ENCODE results near the gene TMEM52. TPM values are rescaled to one million over a fixed set of nuclear protein-coding genes. Genes with fewer than 3 reads are reported as not detected.

Gene TMEM52
- total and polyA plus RNA-seq, 2 of the 13 experiments (the other 11 are each of a cell fraction or from before 2014, with no cell fraction given) = 13.2 to 18.7 TPM

DNA sequence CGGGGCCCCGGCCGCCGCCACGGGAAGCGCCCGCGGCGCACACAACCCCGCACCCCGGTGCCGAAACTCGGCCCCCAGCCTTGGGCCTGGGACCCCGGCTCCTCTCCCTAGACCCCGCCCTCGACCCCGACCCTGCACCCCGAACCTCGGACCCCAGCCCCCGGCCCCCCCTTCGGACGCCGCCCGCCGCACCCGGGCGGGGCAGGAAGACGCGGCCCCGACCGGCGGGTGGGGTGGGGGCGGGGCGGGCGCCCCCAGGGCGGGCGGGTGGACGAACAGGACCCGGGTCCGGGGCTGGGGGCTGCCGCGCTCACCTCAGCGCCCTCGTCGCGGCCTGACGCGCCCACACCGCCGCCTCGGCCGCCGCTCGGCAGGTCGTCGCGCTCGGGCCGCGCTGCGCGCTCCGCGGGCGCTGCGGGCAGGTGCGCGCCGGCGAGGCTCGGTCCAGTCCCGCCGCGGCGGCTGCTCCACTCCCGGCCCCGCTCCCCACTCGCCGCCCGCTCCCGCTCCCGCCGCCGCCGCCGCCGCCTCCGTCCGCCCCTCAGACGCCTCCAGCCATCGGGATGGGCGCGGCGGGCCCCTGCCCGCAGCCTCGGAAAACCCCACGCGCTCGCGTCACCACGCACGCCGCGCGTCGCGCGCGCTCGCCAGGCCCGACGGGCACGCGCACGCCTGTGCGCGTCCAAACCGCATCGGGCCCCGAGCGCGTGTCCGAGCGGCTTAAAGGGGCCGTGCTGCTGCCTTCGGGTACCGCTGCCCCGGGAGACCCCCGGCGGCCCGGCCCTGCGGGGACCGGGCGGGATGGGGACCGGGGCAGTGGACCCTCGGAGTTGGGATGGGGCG, 28.4 kb downstream of the TMEM52 start, which contains the start of gene GNB1 (continued):
- TF ChIP-seq, protein P1, sequence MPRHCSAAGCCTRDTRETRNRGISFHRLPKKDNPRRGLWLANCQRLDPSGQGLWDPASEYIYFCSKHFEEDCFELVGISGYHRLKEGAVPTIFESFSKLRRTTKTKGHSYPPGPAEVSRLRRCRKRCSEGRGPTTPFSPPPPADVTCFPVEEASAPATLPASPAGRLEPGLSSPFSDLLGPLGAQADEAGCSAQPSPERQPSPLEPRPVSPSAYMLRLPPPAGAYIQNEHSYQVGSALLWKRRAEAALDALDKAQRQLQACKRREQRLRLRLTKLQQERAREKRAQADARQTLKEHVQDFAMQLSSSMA (CRISPR knock-in tag; IDR thresholded peaks at IDR 0.05) = no peak
- TF ChIP-seq ZMYM4 (CRISPR knock-in tag; IDR thresholded peaks at IDR 0.05) (0 out of 2 replicates have a peak, but pooled peaks have one; percentile 24), HOXD1 (CRISPR knock-in tag; IDR thresholded peaks at IDR 0.05) (no peak), TBP (CRISPR knock-in tag; IDR thresholded peaks at IDR 0.05) (no peak), CBX2 (IDR thresholded peaks at IDR 0.05; ENCODE audit: low read depth, low read length) (no peak), CBX2 (CRISPR knock-in tag; IDR thresholded peaks at IDR 0.05; ENCODE audit: low read depth) (no peak), ZSCAN12 (CRISPR knock-in tag; IDR thresholded peaks at IDR 0.05) (0 out of 2 replicates have a peak, but pooled peaks have one; percentile 62), ZFP36L1 (CRISPR knock-in tag; IDR thresholded peaks at IDR 0.05) (no peak), SNAPC2 (CRISPR knock-in tag; IDR thresholded peaks at IDR 0.05) (peak; percentile 14; the same call in 1 of the 2 replicates), KMT2B (CRISPR knock-in tag; IDR thresholded peaks at IDR 0.05) (no peak), KLF6 (CRISPR knock-in tag; IDR thresholded peaks at IDR 0.05) (0 out of 2 replicates have a peak, but pooled peaks have one; percentile 11), ETV6 (CRISPR knock-in tag; conservative IDR thresholded peaks at IDR 0.05) (peak; percentile 60; the same call in 1 of the 2 replicates), PHF8 (CRISPR knock-in tag; IDR thresholded peaks at IDR 0.05) (peak; percentile 55; the same call in 1 of the 2 replicates), ZNF264 (CRISPR knock-in tag; IDR thresholded peaks at IDR 0.05) (no peak), ZNF564 (CRISPR knock-in tag; IDR thresholded peaks at IDR 0.05) (no peak), ZSCAN31 (CRISPR knock-in tag; IDR thresholded peaks at IDR 0.05; ENCODE audit: low read depth) (peak; percentile 44; the same call in 1 of the 2 replicates), ZNF44 (CRISPR knock-in tag; IDR thresholded peaks at IDR 0.05) (no peak), SALL1 (CRISPR knock-in tag; IDR thresholded peaks at IDR 0.05) (peak; percentile 21; the same call in 1 of the 2 replicates), ZNF773 (CRISPR knock-in tag; IDR thresholded peaks at IDR 0.05; ENCODE audit: borderline replicate concordance) (peak; percentile 62; the same call in 1 of the 2 replicates), SAP130 (CRISPR knock-in tag; IDR thresholded peaks at IDR 0.05; ENCODE audit: low read depth) (peak; percentile 63), KDM5A (IDR thresholded peaks at IDR 0.05; ENCODE audit: borderline replicate concordance, low read length) (peak; percentile 70; the same call in 1 of the 2 replicates), HDAC1 (CRISPR knock-in tag; IDR thresholded peaks at IDR 0.05) (peak; percentile 61; the same call in 1 of the 2 replicates), ZNF496 (CRISPR knock-in tag; IDR thresholded peaks at IDR 0.05; ENCODE audit: insufficient replicate concordance) (no peak), SSRP1 (CRISPR knock-in tag; IDR thresholded peaks at IDR 0.05) (no peak)
- TF ChIP-seq, protein P2, sequence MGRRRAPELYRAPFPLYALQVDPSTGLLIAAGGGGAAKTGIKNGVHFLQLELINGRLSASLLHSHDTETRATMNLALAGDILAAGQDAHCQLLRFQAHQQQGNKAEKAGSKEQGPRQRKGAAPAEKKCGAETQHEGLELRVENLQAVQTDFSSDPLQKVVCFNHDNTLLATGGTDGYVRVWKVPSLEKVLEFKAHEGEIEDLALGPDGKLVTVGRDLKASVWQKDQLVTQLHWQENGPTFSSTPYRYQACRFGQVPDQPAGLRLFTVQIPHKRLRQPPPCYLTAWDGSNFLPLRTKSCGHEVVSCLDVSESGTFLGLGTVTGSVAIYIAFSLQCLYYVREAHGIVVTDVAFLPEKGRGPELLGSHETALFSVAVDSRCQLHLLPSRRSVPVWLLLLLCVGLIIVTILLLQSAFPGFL (CRISPR knock-in tag; IDR thresholded peaks at IDR 0.05) = no peak
- TF ChIP-seq, protein P3, sequence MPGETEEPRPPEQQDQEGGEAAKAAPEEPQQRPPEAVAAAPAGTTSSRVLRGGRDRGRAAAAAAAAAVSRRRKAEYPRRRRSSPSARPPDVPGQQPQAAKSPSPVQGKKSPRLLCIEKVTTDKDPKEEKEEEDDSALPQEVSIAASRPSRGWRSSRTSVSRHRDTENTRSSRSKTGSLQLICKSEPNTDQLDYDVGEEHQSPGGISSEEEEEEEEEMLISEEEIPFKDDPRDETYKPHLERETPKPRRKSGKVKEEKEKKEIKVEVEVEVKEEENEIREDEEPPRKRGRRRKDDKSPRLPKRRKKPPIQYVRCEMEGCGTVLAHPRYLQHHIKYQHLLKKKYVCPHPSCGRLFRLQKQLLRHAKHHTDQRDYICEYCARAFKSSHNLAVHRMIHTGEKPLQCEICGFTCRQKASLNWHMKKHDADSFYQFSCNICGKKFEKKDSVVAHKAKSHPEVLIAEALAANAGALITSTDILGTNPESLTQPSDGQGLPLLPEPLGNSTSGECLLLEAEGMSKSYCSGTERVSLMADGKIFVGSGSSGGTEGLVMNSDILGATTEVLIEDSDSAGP (CRISPR knock-in tag; IDR thresholded peaks at IDR 0.05; ENCODE audit: borderline replicate concordance) = peak; percentile 99
